NCI-H524 treated with DMSO at 0.1 percent for 48 hours (cell line): ENCODE results near the gene ADGRG6.
"Not testable (repeated sequence)": the region's sequence is repeated elsewhere in the genome, so short reads cannot be mapped to it uniquely, and the experiment has no call there.

Experiments
- DNase-seq: peaks from one replicate; lab custom pipeline; 2025; lab: John Stamatoyannopoulos, UW

The ADGRG6 gene

DNA sequence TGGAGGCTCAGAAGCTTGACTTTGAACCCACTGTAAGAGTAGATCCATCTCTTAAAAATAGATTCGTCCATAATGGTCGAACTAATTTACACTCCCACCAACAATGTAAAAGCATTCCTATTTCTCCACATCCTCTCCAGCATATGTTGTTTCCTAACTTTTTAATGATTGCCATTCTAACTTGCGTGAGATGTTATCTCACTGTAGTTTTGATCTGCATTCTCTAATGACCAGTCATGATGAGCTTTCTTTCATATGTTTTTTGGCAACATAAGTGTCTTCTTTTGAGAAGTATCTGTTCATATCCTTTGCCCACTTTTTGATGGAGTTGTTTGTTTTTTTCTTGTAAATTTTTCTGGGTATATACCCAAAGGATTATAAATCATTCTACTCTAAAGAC lies 44.4 kb downstream of the ADGRG6 start:
- DNase-seq = not testable (repeated sequence)

DNA sequence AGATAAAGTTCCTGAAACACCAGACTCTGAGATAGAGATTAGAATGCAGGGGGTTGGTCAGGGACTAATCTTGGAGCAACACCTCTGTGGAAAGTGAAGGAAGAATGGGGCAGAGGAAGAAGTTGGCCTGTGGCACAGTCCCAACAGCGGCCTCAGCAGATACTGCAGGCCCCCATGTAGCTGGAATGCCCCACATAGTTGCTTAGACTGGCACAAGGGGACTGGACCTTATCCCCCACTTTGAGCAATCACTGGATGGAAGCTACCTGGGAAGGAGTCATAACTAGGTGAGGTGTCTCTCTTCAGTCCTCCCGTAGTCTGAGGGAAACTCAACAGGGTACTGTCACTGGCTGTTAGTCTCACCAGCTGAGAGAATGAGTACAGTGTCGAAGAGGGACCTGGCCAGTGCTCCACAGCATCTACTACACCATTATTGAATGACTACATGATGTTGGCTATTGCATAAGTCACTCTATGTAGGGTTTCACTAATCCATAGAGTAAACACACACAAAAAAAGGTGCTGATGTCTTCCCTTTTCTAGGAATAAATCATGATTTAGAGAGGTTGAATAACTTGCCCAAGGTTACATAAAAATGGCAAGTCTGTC lies 47.5 kb downstream of the ADGRG6 start:
- no peak for DNase-seq

DNA sequence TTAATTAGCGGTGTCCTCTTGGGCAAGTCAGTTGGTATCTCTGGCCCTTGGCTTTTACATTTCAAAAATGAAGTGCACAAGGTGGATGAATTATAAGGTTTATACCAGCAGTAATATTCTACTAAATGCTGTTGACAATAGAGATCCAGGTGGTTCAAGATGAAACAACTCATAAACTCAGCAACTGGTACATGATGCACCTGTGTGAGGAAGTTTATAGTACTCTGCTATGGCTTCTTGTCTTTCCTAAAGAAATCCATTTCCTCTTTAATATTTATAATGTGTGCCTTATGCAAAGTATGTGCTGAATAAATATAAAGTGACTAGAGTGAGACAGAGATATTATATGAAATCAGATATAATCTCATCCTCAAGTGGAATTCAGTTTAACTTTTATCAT lies 48.5 kb downstream of the ADGRG6 start:
- DNase-seq = no peak

DNA sequence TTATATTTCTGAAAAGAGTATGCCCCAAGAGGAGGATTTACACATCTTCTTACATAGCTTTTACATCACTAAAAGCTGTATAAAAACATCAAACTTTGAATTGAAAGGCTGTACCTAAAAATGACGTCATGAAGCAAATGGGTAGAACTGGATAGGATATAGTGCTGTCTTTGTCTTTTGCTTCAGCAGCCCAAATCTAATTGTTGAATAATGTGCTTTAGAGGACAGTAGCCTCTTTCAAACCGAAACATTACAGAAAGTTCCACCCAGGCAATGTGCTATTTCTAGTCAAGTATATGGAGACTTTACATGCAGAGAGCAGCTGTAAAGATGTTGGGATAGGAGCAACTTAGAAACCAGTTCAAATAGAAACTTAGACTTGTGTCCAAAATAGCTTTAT lies 51.9 kb downstream of the ADGRG6 start:
- no peak for DNase-seq

DNA sequence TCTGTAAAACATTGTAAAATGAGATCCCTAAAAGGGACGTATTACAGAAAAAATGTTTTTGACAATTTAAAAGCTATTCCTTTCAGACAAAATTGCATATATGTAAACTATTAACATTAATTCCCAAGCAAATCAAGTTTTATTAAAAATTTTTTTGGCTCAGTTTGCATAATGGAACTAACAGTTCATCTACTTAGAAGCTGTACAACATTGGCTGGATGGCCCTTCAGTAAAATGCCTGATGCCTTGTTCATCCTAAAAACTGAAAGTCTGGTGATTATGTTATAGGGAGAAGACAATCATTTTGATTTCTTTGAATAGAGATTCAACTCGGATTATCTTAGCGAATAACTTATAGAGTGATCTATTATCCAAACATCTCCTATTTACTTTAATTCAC lies 52.8 kb downstream of the ADGRG6 start:
- DNase-seq = no peak

DNA sequence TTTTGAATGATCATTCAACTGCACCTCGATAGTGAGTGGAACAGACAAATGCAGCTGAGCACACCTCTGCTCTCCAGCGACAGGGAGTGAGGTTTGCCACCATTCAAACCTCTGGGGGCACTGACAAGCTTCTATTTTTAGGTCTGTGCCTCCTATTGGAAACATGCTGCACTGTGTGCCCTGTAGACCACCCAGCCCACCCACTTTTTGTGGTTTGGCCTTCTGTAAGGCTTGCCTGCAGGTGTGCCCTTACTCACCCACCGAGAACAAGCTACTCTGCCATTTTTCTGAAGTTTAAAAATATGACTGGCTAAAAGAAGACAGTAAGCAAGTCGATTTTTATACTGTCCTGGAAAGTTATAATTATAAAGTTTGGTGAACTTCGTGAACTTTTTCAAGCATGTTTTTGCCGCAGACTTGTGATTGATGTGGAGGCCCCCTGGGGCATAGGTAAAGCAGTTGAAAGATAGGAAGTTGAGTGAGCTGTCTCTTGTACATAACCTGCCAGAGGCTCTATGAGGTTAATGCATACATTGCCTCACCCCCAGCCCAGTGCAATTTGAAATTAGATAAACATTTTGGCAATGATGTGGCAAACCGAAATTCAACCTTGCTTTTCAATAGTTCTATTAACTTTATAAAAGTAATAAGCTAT lies 53.8 kb downstream of the ADGRG6 start:
- no peak for DNase-seq

DNA sequence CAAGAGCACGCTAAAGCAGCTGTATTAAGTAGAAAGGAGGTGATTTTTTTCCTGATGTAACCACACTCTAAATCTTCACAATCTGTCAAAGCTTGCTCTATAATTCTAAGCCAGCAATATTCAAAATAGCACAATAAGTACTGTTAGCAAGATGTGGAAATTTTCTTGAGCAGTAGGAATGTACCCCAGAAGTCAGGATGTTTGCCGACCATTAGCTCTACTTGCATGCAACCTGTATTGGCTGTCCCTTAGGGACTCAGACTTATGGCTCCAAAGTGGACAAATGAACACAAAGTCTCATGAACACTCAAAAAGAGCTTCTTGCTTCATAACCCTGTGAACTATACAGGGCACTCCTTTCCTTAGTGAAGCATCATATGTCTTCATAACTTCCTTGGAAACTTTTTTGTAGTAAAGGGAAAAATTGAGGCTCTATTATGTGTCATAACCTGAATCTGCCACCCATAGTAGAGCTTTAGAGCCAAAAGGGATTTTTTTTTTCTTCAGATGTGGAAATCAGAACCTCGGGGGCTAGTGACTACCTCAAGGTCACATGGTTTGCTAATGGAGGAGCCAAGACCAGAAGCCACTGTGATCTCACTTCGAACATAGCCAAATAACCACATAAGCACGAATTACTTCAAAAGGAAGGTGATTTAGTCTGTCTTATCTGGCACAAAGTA lies 54.5 kb downstream of the ADGRG6 start:
- DNase-seq = no peak

DNA sequence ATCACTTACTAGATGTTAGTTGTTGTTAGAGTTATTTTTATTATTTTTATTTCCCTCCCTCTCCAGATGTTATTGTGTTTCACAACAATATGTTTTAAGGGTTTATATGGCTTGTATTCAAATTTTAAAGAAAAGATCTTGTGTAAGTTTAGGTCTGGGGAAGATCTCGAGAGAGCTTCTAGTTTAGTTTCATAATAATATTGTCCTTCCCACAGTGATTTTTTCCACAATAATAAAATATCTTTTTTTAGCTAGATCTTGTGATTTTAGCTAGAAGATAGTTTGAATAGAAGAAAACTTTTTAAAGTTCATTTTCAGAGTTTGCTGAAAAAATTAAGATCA lies 55.0 kb downstream of the ADGRG6 start:
- DNase-seq = no peak

DNA sequence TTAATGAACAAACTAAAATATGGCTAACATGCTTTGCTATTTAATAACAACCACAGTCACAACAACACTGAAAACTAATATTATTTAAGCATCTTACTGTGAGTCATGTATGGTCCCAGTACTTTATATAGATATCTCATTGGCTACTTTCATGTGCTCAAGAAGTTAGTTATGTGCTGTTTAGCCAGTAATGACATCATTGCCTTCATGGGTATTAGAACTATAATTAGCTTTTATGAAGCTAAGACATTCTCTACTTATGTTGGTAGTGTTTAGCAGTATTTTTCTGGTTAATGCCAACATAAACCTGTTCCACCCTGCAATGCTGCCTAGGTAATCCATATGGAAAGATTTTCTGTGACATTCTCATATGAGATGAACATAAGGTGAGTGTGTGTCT lies 56.1 kb downstream of the ADGRG6 start:
- no peak for DNase-seq

DNA sequence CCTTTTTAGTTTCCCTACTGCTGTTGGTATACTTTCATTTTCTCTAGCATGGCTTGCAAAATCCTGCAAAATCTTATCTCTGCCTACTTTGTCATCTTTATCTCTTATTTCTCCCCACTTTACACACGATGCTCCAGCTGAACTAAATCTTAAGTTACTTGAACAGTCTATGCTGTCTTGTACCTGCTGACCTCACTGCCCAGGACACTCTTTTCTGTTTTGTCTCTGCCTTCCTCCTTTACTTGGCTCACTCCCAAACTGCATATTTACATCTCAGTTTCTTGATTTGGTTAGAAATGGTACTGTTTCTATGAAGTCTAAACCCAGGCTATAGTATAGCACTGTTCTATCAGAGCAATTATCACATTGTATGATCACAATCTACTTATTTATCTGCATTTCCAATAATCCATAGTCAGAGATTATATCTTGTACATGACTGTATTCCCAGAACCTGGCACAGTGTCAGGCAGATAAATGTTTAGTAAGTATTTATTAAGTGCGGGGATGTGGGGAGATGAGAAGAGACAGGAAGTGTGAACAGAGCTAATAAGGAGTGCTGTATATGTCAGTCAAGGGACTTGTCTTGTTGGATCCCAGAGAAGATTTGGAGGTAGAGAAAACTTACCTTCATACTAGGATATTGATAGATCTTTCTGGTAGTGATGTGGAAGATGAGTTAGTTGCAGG lies 57.6 kb downstream of the ADGRG6 start:
- DNase-seq = no peak

DNA sequence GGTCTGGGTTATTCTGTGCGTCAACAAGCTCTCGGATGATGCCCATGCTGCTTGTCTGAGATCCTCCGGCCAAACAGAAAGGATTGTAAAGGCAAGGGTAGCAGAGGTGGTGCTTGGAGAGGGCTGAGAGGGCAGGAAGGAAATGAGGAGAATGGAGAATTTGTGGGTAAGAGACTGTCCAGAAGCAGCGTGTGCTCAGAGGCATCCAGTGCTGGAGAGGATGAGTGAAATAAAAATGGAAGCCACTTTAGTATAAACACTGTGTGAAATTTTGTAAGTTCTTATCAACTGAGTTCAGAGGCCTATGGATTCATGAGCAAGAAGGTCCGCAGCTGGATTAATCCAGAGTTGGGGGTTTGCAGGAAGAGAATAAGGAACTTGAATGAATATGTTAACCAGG lies 59.5 kb downstream of the ADGRG6 start:
- no peak for DNase-seq

DNA sequence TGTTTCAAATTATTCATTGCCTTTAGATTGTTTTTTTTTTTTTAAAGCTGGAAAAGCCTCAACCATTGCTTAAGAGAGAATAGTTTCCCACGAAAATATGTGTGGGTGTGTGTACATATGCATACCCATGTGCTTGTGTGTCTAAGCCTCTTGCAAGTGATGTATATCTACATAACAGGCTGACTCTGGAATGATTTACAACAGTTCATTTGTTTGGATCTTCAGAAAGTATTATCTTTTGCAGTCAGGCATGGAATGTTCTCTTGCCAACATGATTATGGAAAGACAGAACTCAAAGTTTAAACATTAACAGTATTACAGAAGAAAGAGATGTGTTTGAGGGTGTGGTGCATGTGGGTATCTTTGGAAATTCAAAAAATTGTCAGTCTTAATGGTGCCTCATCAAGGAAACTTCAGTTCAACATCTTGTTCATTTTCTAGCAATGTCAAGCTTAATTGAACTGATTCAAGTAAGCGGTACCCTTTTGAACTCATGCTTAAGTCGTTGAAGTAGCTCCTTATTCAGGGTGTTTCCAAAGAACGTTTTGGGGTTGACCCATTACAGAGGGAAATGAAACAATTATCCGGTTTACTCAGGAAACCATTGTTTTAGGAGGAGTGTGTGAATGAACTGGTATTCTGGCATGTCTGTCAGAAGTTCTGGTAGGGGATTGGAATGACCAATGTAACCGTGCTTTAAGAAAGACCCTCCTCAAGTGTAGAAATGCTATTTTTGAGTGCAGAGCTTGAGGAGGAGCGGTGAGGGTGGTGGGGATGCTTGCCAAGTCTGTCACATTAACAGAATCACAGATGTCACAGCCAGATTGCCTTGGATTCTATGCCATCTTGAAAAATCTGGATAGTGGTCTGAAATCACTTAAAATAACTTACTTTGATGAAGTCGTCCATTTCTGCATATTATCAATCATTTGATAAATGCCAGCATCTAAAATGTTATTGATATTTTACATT lies 60.3 kb downstream of the ADGRG6 start:
- peak; percentile 40 for DNase-seq

DNA sequence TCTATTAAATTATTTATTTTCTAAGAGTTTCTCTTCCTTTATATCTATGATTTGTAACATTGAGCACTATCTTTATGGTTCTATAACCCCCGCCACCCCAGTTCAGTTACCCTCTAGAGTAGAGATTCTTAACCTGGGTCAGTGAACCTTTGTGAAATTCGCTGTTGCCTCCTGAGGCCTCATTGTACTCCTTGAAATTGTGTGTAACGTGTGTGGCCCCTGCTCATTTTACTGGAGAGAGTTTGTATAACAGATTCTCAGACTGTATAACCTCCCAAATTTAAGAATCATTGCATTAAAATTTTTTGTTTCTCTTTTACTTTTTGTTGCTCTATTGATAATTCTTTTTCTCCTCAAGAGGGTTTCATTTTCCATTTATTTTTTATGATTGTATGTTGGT lies 65.3 kb downstream of the ADGRG6 start:
- no peak for DNase-seq

DNA sequence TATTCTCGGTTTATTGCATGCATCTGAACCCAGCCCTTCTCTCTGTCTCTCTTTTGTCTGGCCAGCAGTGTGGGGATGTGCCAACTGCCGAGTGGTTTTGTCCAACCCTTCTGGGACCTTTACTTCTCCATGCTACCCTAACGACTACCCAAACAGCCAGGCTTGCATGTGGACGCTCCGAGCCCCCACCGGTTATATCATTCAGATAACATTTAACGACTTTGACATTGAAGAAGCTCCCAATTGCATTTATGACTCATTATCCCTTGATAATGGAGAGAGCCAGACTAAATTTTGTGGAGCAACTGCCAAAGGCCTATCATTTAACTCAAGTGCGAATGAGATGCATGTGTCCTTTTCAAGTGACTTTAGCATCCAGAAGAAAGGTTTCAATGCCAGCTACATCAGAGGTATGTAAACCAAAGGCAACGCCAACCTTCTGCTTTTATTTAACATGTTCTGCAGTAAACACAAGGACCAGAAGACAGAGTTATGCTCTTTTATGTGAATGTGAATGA lies 65.8 kb downstream of the ADGRG6 start:
- no peak for DNase-seq

DNA sequence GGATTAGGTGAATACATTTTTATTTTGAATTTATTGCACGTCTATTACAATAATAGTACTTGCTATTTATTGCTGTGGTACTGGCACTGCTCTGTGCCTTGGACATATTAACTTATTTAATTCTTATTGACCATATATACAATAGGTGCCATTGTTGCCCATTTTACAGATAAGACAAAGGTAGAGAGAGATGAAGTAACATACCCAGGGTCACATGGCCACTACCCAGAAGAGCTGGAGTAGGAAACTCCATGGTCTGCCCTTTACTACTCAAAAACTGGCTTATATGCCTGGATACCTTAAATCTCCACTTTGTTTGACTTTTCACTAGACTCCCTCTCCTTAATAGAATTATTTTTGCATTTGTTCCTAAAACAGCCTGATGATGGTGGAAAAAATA lies 67.5 kb downstream of the ADGRG6 start:
- no peak for DNase-seq

DNA sequence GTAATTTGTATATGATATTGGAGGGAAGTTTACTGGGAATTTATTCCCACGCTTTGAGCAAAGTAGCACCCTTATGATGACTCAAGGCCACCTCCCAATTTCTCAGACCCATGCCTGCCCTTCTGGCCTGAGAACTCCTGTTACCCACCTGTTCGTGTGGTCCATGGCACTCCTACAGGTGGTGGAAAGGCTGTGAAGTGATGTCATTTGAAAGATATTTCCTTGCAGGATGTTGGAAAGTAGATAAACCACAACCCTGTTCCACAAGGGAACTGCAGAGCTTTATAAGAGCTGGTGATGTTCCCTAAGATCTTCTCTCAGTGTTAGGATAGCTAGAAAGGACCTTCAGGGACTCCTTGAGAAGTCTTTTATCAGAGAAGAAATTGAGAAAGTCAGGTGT lies 70.5 kb downstream of the ADGRG6 start:
- no peak for DNase-seq

DNA sequence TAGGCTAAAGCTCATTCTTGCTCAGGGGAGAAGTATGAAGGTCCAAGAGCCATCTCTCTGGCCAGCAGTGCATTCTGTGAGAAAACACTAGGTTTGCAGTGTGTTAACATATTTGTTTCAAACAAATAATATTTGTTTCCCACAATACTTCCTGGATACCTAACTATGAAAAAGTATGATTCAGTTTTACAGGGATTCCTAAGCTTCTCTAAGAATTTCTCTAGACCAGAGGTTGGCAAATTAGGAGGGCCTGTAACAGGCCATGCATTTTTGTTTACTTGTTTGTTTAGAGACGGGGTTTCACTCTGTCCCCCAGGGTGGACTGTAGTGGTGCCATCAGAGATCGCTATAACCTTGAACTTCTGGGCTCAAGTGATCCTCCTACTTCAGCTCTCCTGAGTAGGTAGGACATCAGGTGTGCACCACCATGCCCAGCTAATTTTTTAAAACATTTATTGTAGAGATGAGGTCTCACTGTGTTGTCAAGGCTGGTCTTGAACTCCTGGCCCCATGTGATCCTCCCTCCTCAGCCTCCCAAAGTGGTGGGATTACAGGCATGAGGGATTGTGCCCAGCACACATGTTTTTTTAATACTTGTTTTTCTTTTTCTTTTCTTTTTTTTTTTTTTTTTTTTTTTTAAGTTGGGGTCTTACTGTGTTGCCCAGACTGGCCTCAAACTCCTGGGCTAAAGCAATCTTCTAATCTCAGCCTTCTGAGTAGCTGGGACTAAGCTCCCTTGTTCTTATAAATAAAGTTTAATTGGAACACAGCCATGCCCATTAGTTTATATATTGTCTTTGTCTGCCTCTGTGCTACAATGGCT lies 71.7 kb downstream of the ADGRG6 start:
- DNase-seq = no peak

DNA sequence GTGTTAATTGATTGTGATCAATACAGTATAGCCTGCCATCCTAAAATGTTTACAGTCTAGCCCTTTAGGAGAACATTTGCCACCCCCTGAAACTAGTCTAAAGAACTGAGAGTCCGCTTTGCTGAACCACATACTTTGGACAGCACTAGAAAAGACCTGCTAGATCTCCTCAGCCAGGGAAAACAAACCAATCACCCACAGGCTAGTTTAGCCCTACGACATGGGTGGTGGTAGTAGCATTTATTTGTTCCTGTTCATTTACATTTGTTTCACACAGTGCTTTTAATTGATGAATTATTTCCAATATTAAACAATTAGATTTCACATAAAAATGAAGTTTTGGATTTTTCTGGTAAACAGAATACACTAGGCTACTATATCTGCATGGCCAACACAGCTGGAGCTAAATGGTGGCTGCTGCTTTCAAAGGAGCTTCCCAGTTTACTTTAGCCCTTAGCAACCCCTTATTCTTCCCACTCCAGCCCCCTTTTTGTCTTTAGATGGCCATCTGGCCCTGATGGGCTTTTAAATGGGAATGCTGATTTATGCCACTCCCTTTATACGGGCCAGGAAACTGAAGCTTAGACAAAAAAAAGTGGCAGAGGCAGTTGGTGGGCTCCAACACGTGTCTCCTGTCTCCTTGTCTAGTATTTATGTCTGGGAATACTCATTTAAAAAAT lies 72.4 kb downstream of the ADGRG6 start:
- peak; percentile 44 for DNase-seq

DNA sequence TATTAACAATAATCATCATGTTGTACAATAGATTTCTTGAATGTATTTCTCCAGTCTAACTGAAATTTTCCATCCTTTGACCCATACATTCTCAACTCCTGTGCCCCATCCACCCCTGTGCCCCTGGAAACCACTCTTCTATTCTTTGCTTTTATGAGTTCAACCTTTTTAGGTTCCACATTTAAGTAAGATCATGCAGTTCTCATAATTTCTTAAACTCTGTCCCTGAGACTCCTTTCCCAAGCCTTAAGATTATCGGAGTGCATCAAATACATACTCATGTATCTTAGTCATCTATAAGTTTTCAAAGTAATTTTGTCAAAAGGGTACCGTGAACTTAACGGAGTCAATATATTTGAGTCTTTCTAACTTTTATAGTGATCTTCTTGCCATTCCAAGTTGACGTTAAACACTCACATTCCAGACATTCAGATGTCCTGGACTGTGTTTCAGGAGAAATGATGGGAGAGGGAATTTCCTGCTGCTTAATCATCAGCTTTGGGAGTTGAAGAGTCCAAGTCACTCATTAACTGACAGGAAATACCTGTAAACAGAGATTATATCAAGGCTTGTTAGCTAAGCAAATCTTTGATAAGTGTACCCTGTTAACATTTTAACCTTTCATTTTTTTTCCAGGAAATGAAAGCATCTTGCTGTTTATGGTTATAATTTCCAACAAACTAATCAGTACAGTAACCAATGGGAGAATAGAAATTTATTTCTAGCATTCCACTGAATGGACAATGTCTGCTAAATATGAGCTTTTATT lies 73.3 kb downstream of the ADGRG6 start:
- DNase-seq = no peak
